Right lobe of liver (tissue), 6 donors: ENCODE data around the gene NDUFA13. TPM values are rescaled to one million over a fixed set of nuclear protein-coding genes. Genes with fewer than 3 reads are reported as not detected.

Experiments used
- ATAC-seq, 4 donors: fragments of 200-7000 bp; cut with Tn5 transposase; one replicate each; pipeline ENCODE4 v1.9.1; 2020; ENCODE audit warnings: mild to moderate bottlenecking in 4 of 4, moderate library complexity in 4 of 4
- DNase-seq, 3 donors: peaks; one replicate each; pipeline ENCODE4 v3.0.0-alpha.2; 2020
- H3K27ac ChIP-seq, 3 donors: fragments of 200-600 bp; one replicate each; pipeline ENCODE4 v1.8.0; 2022
- H3K27me3 ChIP-seq, 2 donors: fragments of 200-600 bp; one replicate each; pipeline ENCODE4 v1.8.0; 2022
- H3K36me3 ChIP-seq, 4 donors: fragments of 200-600 bp; sonication (generic) in 1 of 4; one replicate each; pipeline versions ENCODE4 v1.5.1 to v1.8.0; 2017 to 2022; ENCODE audit warnings: control low read depth in 1 of 4
- H3K4me1 ChIP-seq, 4 donors: fragments of 200-600 bp; sonication (generic) in 1 of 4; one replicate each; pipeline versions ENCODE4 v1.5.1 to v1.8.0; 2017 to 2022; ENCODE audit warnings: control low read depth in 1 of 4
- H3K4me3 ChIP-seq, 3 donors: fragments of 200-600 bp; one replicate each; pipeline ENCODE4 v1.8.0; 2022
- H3K9me3 ChIP-seq, 4 donors: fragments of 200-600 bp; sonication (generic) in 1 of 4; one replicate each; pipeline versions ENCODE4 v1.5.1 to v1.8.0; 2017 to 2022; ENCODE audit warnings: control low read depth in 1 of 4
- CTCF ChIP-seq, 4 donors: fragments of 200-600 bp in 3 of 4; fragments of 450-650 bp in 1 of 4; IDR thresholded peaks; one replicate each; pipeline versions ENCODE4 v1.5.1 to v1.8.0; 2016 to 2022; ENCODE audit warnings: antibody characterized with exemption in 4 of 4, mild to moderate bottlenecking in 2 of 4
- POLR2A ChIP-seq: fragments of 450-650 bp; IDR thresholded peaks from one replicate; pipeline ENCODE4 v1.6.1; 2017; ENCODE audit warnings: antibody characterized with exemption, mild to moderate bottlenecking
- WGBS: methylation state at CpG from one replicate; pipeline ENCODE4 v1.1.6; 2018; ENCODE audit warnings: low coverage, low lambda C conversion rate; ENCODE audit not compliant: insufficient coverage; ENCODE audit errors: missing lambda C conversion rate; 5-methylcytosine and 5-hydroxymethylcytosine counted together
- intact Hi-C, 2 donors: fragments of 100-400 bp; cut with DNase I; formaldehyde crosslinking; loops; one replicate each; pipeline versions ENCODE4 v1.11.2 to v1.14.1; 2022
- total RNA-seq, 6 experiments: library from RNA; depleted of rRNA in 2 of 6; stranded (reverse); fragments of >200 nt in 2 of 6; fragmentation: NEBNext Ultra II Directional in 3 of 6; extraction: Animal tissue kit (Norgen Biotek cat#: 25700) in 3 of 6; gene quantifications; one replicate each; pipeline versions ENCODE4 v1.1.0 to v1.2.4, GENCODE V29; 2016 to 2023
- donor health status: DM: no; HTN: yes; CAD: no.
- donor health status: DM: no; HTN: no; CAD: no.
- donor health status: DM: no; HTN: no; CAD: no.
- donor health status: DM: no; HTN: yes; CAD: no.
- donor health status: DM: no; HTN: yes; CAD: no.

Gene NDUFA13
- total RNA-seq, 6 experiments from 2014 or later: 20.8 to 202 (median 154) TPM

GRCh38 chr19:19533841-19534240 is 17.8 kb downstream of the NDUFA13 start:
- intact Hi-C loops: loop anchor here (5.0 kb wide), 1 partner anchor 113 kb away; no protein-coding TSS in a partner anchor
- Histone ChIP-seq H3K4me1 (peaks cover 0 to 6% (median 0%) of the 10 kb centered on the region in 4 donors), H3K4me3 (no peak overlapping the region), H3K9me3 (no peaks in the 10 kb centered on the region), H3K27me3 (peaks cover 0 to 6% of the 10 kb centered on the region in 2 donors), H3K36me3 (no peaks in the 10 kb centered on the region), H3K27ac (no peak overlapping the region)
- DNase-seq (no peak), ATAC-seq (no peak)
- WGBS: 88% methylated on average over 6 of the region's 6 CpGs
- no peak for TF ChIP-seq POLR2A
- TF ChIP-seq CTCF (IDR thresholded peaks at IDR 0.05): no peak

- no peaks in the 10 kb centered on the region for H3K9me3 ChIP-seq
- no peak overlapping the region for H3K4me3 ChIP-seq
- TF ChIP-seq CTCF (IDR thresholded peaks at IDR 0.05) (no peak), POLR2A (no peak)
- ATAC-seq (no peak), DNase-seq (peak in 1 of 3 donors; percentile 43)
- intact Hi-C loops: loop anchor here (5.0 kb wide), 2 partner anchors 113 to 428 kb away; no protein-coding TSS in a partner anchor
- H3K4me1 ChIP-seq: peaks cover 0 to 6% (median 0%) of the 10 kb centered on the region in 4 donors
- no peaks in the 10 kb centered on the region for H3K36me3 ChIP-seq
- WGBS: 46% methylated on average over 6 of the region's 27 CpGs
- H3K27ac ChIP-seq: no peak overlapping the region
- H3K27me3 ChIP-seq: peaks cover 0 to 6% of the 10 kb centered on the region in 2 donors
Measured at GRCh38 chr19:19534556-19535265, 18.7 kb downstream of the NDUFA13 start.

GRCh38 chr19:19535311-19536191 is 19.5 kb downstream of the NDUFA13 start:
- DNase-seq (peak in 1 of 3 donors; percentile 44), ATAC-seq (no peak)
- Histone ChIP-seq H3K36me3 (no peaks in the 10 kb centered on the region), H3K9me3 (no peaks in the 10 kb centered on the region), H3K27me3 (peaks cover 0 to 6% of the 10 kb centered on the region in 2 donors), H3K4me1 (peaks cover 0 to 6% (median 0%) of the 10 kb centered on the region in 4 donors), H3K4me3 (no peak overlapping the region), H3K27ac (no peak overlapping the region)
- 80% methylated on average over 5 of the region's 34 CpGs for WGBS
- TF ChIP-seq POLR2A (no peak), CTCF (IDR thresholded peaks at IDR 0.05) (no peak)
- intact Hi-C loops: loop anchor here in 1 of 2 donors (5.0 kb wide), 1 partner anchor 427 kb away; no protein-coding TSS in a partner anchor

- H3K27ac ChIP-seq: no peak overlapping the region
- H3K36me3 ChIP-seq: no peaks in the 10 kb centered on the region
- ATAC-seq: no peak
- H3K27me3 ChIP-seq: peaks cover 0 to 6% of the 10 kb centered on the region in 2 donors
- H3K9me3 ChIP-seq: no peaks in the 10 kb centered on the region
- H3K4me1 ChIP-seq: peaks cover 0 to 5% (median 0%) of the 10 kb centered on the region in 4 donors
- TF ChIP-seq POLR2A (no peak), CTCF (IDR thresholded peaks at IDR 0.05) (no peak)
- H3K4me3 ChIP-seq: no peak overlapping the region
- no peak for DNase-seq
- intact Hi-C loops: loop anchor here in 1 of 2 donors (5.0 kb wide), 1 partner anchor 425 kb away; no protein-coding TSS in a partner anchor
- WGBS: 31% methylated on average over 16 of the region's 59 CpGs
Measured at GRCh38 chr19:19537075-19538048, 21.3 kb downstream of the NDUFA13 start.
